Transverse colon (tissue), 4 donors: ENCODE measurements around the gene GPC1. TPM values are rescaled to one million over a fixed set of nuclear protein-coding genes. Genes with fewer than 3 reads are reported as not detected.

Source experiments
- DNase-seq: peaks from one replicate; pipeline ENCODE4 v3.0.0-alpha.2; 2019
- H3K27ac ChIP-seq, 4 donors: fragments of 200-600 bp; sonication (generic); 2 replicates each; pipeline ENCODE4 v1.5.1; 2016 to 2018; ENCODE audit warnings: inconsistent platforms in 4 of 4
- H3K27me3 ChIP-seq: fragments of 200-600 bp; sonication (generic); 2 replicates; pipeline ENCODE4 v1.5.1; 2017; ENCODE audit warnings: inconsistent platforms
- H3K36me3 ChIP-seq, 4 donors: fragments of 200-600 bp; sonication (generic); 2 replicates each; pipeline ENCODE4 v1.5.1; 2017 to 2019; ENCODE audit warnings: inconsistent platforms in 4 of 4
- H3K4me1 ChIP-seq, 4 donors: fragments of 200-600 bp; sonication (generic); 2 replicates each; pipeline ENCODE4 v1.5.1; 2017 to 2020; ENCODE audit warnings: inconsistent platforms in 4 of 4
- H3K4me3 ChIP-seq, 4 donors: fragments of 200-600 bp; sonication (generic); 1 replicate in 1 of 4; 2 replicates in 3 of 4; pipeline versions ENCODE4 v1.5.1 to v1.6.1; 2017 to 2019; ENCODE audit warnings: inconsistent platforms in 4 of 4
- H3K9me3 ChIP-seq, 2 donors: fragments of 200-600 bp; sonication (generic); 2 replicates each; pipeline ENCODE4 v1.5.1; 2017 to 2019; ENCODE audit warnings: inconsistent platforms in 2 of 2
- CTCF ChIP-seq, 5 experiments: fragments of 200-600 bp in 3 of 5; fragments of 450-650 bp in 2 of 5; sonication (generic) in 3 of 5; IDR thresholded peaks; 1 replicate in 2 of 5; 2 replicates in 3 of 5; pipeline ENCODE4 v1.5.1; 2016 to 2017; ENCODE audit warnings: antibody characterized with exemption in 5 of 5, inconsistent platforms in 3 of 5, mild to moderate bottlenecking in 2 of 5, moderate library complexity in 1 of 5
- EP300 ChIP-seq: sonication (generic); formaldehyde crosslinking; IDR thresholded peaks from one replicate; pipeline ENCODE4 v1.6.1; 2017; ENCODE audit warnings: antibody characterized with exemption, low read depth
- POLR2A ChIP-seq: fragments of 450-650 bp; IDR thresholded peaks from one replicate; pipeline ENCODE4 v1.6.1; 2016; ENCODE audit warnings: antibody characterized with exemption, mild to moderate bottlenecking, moderate library complexity
- POLR2AphosphoS5 ChIP-seq, 3 donors: sonication (generic); formaldehyde crosslinking; IDR thresholded peaks; one replicate each; pipeline ENCODE4 v1.6.1; 2016; ENCODE audit warnings: antibody characterized with exemption in 3 of 3
- WGBS, 2 donors: methylation state at CpG; one replicate each; pipeline ENCODE4 v1.1.5; 2018; ENCODE audit warnings: low coverage in 1 of 2; 5-methylcytosine and 5-hydroxymethylcytosine counted together
- in situ Hi-C, 4 donors: fragments of 200-750 bp; cut with MboI; loops; one replicate each; pipeline versions ENCODE4 v1.15.0 to v1.15.1; 2017; ENCODE audit warnings: low sequenced_read_pairs in 3 of 4, low pct_ligation_motif_present in 1 of 4, low pct_unique_long_range_greater_than_20kb in 1 of 4
- intact Hi-C: fragments of 100-400 bp; cut with DNase I; formaldehyde crosslinking; loops from one replicate; pipeline ENCODE4 v1.15.1; 2023; ENCODE audit warnings: low total_unique reads
- total RNA-seq, 4 donors: library from RNA; depleted of rRNA; stranded (reverse); fragments of >200 nt; gene quantifications; one replicate each; pipeline ENCODE4 v1.1.0, GENCODE V29; 2016

Gene GPC1
- total RNA-seq, 4 donors from 2014 or later = 10.4 to 31.8 (median 18.0) TPM

- H3K27ac ChIP-seq = no peak overlapping the region
- DNase-seq = no peak
- intact Hi-C loops (no loop called here), in situ Hi-C loops (no loop called here)
- H3K9me3 ChIP-seq = peaks cover 5 to 6% of the 10 kb centered on the region in 2 donors
- TF ChIP-seq POLR2A (no peak), EP300 (no peak), CTCF (IDR thresholded peaks at IDR 0.05) (no peak), POLR2AphosphoS5 (IDR thresholded peaks at IDR 0.05) (no peak)
- H3K27me3 ChIP-seq = no peaks in the 10 kb centered on the region
- WGBS, 2 donors = 84% methylated on average over 18 of the region's 18 CpGs; no CpG with 5 or more reads in 1 of the 2 donors
- no peaks in the 10 kb centered on the region for H3K4me1 ChIP-seq
- no peak overlapping the region for H3K4me3 ChIP-seq
- H3K36me3 ChIP-seq = no peaks in the 10 kb centered on the region
Measured at GRCh38 chr2:240420206-240421104, 15.0 kb upstream of the GPC1 start.

- Histone ChIP-seq H3K9me3 (peaks cover 5 to 6% of the 10 kb centered on the region in 2 donors), H3K4me1 (no peaks in the 10 kb centered on the region), H3K27me3 (no peaks in the 10 kb centered on the region), H3K27ac (no peak overlapping the region), H3K36me3 (no peaks in the 10 kb centered on the region), H3K4me3 (no peak overlapping the region)
- 78% methylated on average over 3 of the region's 3 CpGs; no CpG with 5 or more reads in 1 of the 2 donors for WGBS, 2 donors
- intact Hi-C loops (no loop called here), in situ Hi-C loops (no loop called here)
- no peak for TF ChIP-seq POLR2AphosphoS5 (IDR thresholded peaks at IDR 0.05)
- TF ChIP-seq EP300 = no peak
- no peak for TF ChIP-seq POLR2A
- TF ChIP-seq CTCF (IDR thresholded peaks at IDR 0.05) = no peak
- no peak for DNase-seq
Measured at GRCh38 chr2:240421381-240421780, 14.1 kb upstream of the GPC1 start.

- no peak for DNase-seq
- Histone ChIP-seq H3K9me3 (peaks cover 5 to 6% of the 10 kb centered on the region in 2 donors), H3K4me1 (no peaks in the 10 kb centered on the region), H3K27ac (no peak overlapping the region), H3K4me3 (no peak overlapping the region), H3K27me3 (no peaks in the 10 kb centered on the region), H3K36me3 (no peaks in the 10 kb centered on the region)
- intact Hi-C loops (no loop called here), in situ Hi-C loops (no loop called here)
- TF ChIP-seq EP300 = no peak
- TF ChIP-seq POLR2A = no peak
- TF ChIP-seq POLR2AphosphoS5 (IDR thresholded peaks at IDR 0.05) = no peak
- TF ChIP-seq CTCF (IDR thresholded peaks at IDR 0.05) = no peak
- WGBS, 2 donors = 87 to 92% methylated on average over 6 of the region's 6 CpGs
Measured at GRCh38 chr2:240422658-240423329, 12.7 kb upstream of the GPC1 start.

GRCh38 chr2:240423788-240424191 lies 11.7 kb upstream of the GPC1 start:
- Histone ChIP-seq H3K4me3 (no peak overlapping the region), H3K4me1 (no peaks in the 10 kb centered on the region), H3K9me3 (peaks cover 5 to 6% of the 10 kb centered on the region in 2 donors), H3K27me3 (no peaks in the 10 kb centered on the region), H3K27ac (no peak overlapping the region), H3K36me3 (no peaks in the 10 kb centered on the region)
- intact Hi-C loops (no loop called here), in situ Hi-C loops (no loop called here)
- WGBS, 2 donors = 87 to 100% methylated on average over 1 to 17 of the region's 17 CpGs
- TF ChIP-seq POLR2A = no peak
- no peak for TF ChIP-seq POLR2AphosphoS5 (IDR thresholded peaks at IDR 0.05)
- TF ChIP-seq EP300 = no peak
- no peak for TF ChIP-seq CTCF (IDR thresholded peaks at IDR 0.05)
- no peak for DNase-seq
